Ovary (tissue), 9 donors: Measurements from ENCODE around the gene ATG16L2. TPM values are rescaled to one million over a fixed set of nuclear protein-coding genes. Genes with fewer than 3 reads are reported as not detected.

Experiments used
- DNase-seq, 5 donors: peaks; one replicate each; pipeline ENCODE4 v3.0.0-alpha.2; 2019 to 2020
- H3K27ac ChIP-seq, 2 donors: fragments of 200-600 bp; one replicate each; pipeline versions ENCODE4 v1.5.1 to v1.8.0; 2019 to 2022
- H3K27me3 ChIP-seq: fragments of 200-600 bp; one replicate; pipeline ENCODE4 v1.8.0; 2022
- H3K36me3 ChIP-seq: fragments of 200-600 bp; sonication (generic); one replicate; pipeline ENCODE4 v1.5.1; 2019
- H3K4me1 ChIP-seq: one replicate; pipeline ENCODE4 v1.8.1; 2013; ENCODE audit warnings: mild to moderate bottlenecking, moderate library complexity; ENCODE audit not compliant: insufficient read depth
- H3K4me3 ChIP-seq: fragments of 200-600 bp; sonication (generic); one replicate; pipeline ENCODE4 v1.5.1; 2017
- H3K9me3 ChIP-seq, 2 donors: fragments of 200-600 bp in 1 of 2; sonication (generic) in 1 of 2; one replicate each; pipeline versions ENCODE4 v1.5.1 to v1.8.1; 2013 to 2019; ENCODE audit warnings: mild to moderate bottlenecking in 1 of 2, moderate library complexity in 1 of 2
- EP300 ChIP-seq: sonication (generic); formaldehyde crosslinking; IDR thresholded peaks from one replicate; pipeline ENCODE4 v1.6.1; 2017; ENCODE audit warnings: antibody characterized with exemption
- POLR2A ChIP-seq: fragments of 450-650 bp; IDR thresholded peaks from one replicate; pipeline ENCODE4 v1.6.1; 2017; ENCODE audit warnings: antibody characterized with exemption, mild to moderate bottlenecking, moderate library complexity
- WGBS, 3 donors: extraction: QIAGEN DNeasy Blood & Tissue Kit in 1 of 3; methylation state at CpG; one replicate each; pipeline versions ENCODE4 v1.1.5 to v1.1.7; 2013 to 2017; 5-methylcytosine and 5-hydroxymethylcytosine counted together
- intact Hi-C, 4 donors: fragments of 100-400 bp; cut with DNase I; formaldehyde crosslinking; loops; one replicate each; pipeline versions ENCODE4 v1.11.0 to v1.15.1; 2022 to 2023
- polyA plus RNA-seq, 2 donors: library from polyadenylated mRNA; stranded (reverse); fragments of 200-250 nt in 1 of 2; fragments of 350-450 nt in 1 of 2; fragmentation: Illumina TruSeq in 1 of 2; extraction: RNeasy Lipid Tissue Mini Kit (QIAGEN cat#74804) in 1 of 2; gene quantifications; one replicate each; pipeline ENCODE4 v1.2.3, GENCODE V29; 2013 to 2014
- total RNA-seq, 7 donors: library from RNA; depleted of rRNA in 2 of 7; stranded (reverse); fragments of >200 nt in 2 of 7; fragmentation: NEBNext Ultra II Directional in 3 of 7; extraction: Animal tissue kit (Norgen Biotek cat#: 25700) in 3 of 7; gene quantifications; one replicate each; pipeline versions ENCODE4 v1.1.0 to v1.2.4, GENCODE V29; 2016 to 2023
- TF ChIP-seq, protein P1 (sequence below), 3 donors: fragments of 450-650 bp in 2 of 3; fragments of 200-600 bp in 1 of 3; IDR thresholded peaks; one replicate each; pipeline versions ENCODE4 v1.5.1 to v1.8.0; 2016 to 2022; ENCODE audit warnings: antibody characterized with exemption in 3 of 3, mild to moderate bottlenecking in 1 of 3
- donor health status: DM: no; HTN: no; CAD: no; lungs with moderate emphysema.
- donor health status: DM: no; HTN: no; CAD: no.
- donor health status: Bipolar disorder and iron deficiency.
- donor health status: DM: yes; HTN: yes; CAD: no.
- donor health status: DM: no; HTN: no; CAD: no.
- donor health status: DM: yes; HTN: yes; CAD: no.

ATG16L2 gene
- total and polyA plus RNA-seq, 9 donors = 21.8 to 42.3 (median 30.3) TPM

DNA sequence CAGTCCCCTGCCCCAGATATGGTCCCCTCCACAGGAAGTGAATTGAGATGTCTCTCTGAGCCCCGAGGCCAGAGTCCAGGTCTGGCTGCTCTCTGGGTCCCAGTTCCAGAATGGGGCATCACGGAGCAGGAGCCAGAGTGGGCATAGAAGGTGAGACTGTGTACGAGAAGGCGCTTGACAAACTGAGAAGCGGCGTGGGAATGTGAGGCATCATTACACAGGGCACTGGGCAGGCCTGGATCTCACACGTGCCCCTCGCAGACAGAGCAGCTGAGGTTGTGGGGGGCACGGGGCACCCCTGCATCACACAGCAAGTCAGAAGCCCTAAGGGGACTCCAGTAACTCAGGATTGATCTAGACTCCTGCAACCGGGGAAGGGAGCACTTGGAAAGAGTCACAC is 29.5 kb upstream of the ATG16L2 start:
- no peaks in the 10 kb centered on the region for H3K27me3 ChIP-seq
- H3K4me1 ChIP-seq = peaks cover 6% of the 10 kb centered on the region
- H3K9me3 ChIP-seq = no peaks in the 10 kb centered on the region
- intact Hi-C loops = loop anchor here in 1 of 4 donors (10.0 kb wide), 1 partner anchor 190 kb away; no protein-coding TSS in a partner anchor
- TF ChIP-seq, protein P1, sequence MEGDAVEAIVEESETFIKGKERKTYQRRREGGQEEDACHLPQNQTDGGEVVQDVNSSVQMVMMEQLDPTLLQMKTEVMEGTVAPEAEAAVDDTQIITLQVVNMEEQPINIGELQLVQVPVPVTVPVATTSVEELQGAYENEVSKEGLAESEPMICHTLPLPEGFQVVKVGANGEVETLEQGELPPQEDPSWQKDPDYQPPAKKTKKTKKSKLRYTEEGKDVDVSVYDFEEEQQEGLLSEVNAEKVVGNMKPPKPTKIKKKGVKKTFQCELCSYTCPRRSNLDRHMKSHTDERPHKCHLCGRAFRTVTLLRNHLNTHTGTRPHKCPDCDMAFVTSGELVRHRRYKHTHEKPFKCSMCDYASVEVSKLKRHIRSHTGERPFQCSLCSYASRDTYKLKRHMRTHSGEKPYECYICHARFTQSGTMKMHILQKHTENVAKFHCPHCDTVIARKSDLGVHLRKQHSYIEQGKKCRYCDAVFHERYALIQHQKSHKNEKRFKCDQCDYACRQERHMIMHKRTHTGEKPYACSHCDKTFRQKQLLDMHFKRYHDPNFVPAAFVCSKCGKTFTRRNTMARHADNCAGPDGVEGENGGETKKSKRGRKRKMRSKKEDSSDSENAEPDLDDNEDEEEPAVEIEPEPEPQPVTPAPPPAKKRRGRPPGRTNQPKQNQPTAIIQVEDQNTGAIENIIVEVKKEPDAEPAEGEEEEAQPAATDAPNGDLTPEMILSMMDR (IDR thresholded peaks at IDR 0.05) = no peak
- TF ChIP-seq POLR2A (no peak), EP300 (no peak)
- H3K36me3 ChIP-seq = no peaks in the 10 kb centered on the region
- H3K4me3 ChIP-seq = no peak overlapping the region
- DNase-seq = no peak
- WGBS, 3 donors = 85 to 89% (median 88%) methylated on average over 10 of the region's 10 CpGs
- no peak overlapping the region for H3K27ac ChIP-seq

DNA sequence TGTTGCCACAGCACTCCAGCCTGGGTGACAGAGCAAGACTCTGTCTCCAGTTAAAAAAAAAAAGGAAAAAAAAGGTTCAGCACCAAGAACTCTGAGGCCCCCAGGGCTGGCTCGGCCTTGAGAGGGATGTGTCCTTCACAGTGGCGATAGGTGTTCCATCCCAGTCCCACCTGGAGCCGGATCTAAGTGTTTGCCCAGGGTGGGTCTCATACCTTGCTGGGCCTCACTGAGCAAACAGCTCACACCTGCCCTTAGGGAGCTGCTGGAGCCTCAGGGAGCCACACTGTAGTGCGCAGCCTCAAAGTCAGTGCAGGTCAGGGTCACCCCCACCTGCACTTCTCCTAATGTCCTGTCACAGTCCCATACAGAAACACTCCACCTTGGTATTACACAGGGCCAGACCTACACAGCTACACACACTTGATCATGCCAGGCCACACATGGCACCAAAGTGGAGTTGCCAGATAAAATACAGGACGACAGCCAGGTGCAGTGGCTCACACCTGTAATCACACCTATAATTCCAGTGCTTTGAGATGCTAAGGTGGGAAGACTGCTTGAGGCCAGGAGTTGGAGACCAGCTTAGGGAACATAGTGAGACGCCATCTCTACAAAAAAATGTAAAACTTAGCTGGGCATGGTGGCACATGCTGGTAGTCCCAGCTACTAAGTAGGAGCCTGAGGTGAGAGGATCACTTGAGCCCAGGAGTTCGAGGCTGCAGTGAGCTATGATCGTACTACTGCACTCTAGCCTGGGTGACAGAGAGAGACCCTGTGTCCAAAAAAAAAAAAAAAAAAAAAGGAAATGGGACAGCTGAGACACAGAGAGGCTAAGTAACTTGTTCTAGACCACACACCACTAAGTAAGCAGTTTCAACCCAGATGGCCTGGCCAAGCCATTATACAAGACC is 27.7 kb upstream of the ATG16L2 start:
- no peaks in the 10 kb centered on the region for H3K9me3 ChIP-seq
- TF ChIP-seq POLR2A = no peak
- no peak overlapping the region for H3K4me3 ChIP-seq
- H3K4me1 ChIP-seq = peaks cover 5% of the 10 kb centered on the region
- intact Hi-C loops = loop anchor here in 1 of 4 donors (10.0 kb wide), 1 partner anchor 192 kb away; no protein-coding TSS in a partner anchor
- no peaks in the 10 kb centered on the region for H3K27me3 ChIP-seq
- no peak overlapping the region for H3K27ac ChIP-seq
- 86 to 95% (median 90%) methylated on average over 8 of the region's 8 CpGs for WGBS, 3 donors
- H3K36me3 ChIP-seq = no peaks in the 10 kb centered on the region
- no peak for DNase-seq

DNA sequence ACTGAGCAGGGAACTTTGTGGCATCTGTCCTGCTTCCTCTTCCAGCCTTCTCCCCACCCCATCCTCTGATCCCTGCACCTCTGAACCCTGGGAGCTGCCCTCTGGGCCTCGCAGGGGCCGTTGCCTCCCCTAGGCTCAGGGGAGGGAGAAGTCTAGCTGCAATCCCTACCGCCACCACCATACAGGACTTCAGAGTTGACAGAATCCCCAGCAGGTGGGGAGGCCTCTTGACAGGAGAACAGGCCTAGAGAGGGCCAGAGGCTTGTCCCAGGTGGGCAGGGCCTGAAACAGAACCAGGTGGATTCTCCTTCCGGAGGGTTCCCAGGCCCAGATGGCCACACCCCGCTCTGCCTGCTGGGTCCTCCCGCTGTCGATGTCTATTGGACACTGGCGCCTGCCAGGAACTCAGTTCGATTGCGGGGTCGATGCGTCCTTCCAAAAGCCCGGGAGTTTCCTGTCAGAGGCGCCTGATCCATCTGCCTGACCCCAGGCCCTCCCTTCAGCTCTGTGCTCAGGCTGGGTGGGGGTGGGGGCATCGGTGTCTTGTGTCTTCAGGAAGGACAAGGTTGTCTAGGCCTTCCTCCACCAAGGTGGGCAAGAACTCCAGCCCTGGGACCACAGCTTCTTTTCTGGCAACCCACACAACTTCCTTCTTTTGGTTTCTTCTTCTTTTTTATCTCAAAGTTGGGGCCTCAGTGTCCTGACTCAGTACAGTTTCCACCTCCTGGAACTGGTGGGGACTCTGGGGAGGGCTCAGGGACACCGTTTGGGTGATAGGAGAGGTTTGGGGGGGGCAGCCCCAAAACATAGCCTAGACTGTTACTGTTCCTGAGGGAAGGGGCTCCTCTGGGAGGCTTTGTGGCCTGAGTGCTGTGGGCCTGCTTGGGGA is 26.8 kb upstream of the ATG16L2 start:
- Histone ChIP-seq H3K27ac (no peak overlapping the region), H3K4me3 (no peak overlapping the region), H3K27me3 (no peaks in the 10 kb centered on the region), H3K36me3 (no peaks in the 10 kb centered on the region), H3K4me1 (peaks cover 5% of the 10 kb centered on the region), H3K9me3 (no peaks in the 10 kb centered on the region)
- TF ChIP-seq, protein P1 (IDR thresholded peaks at IDR 0.05) = no peak
- TF ChIP-seq POLR2A (no peak), EP300 (no peak)
- intact Hi-C loops = loop anchor here in 1 of 4 donors (10.0 kb wide), 1 partner anchor 193 kb away; no protein-coding TSS in a partner anchor
- WGBS, 3 donors = 64 to 72% (median 72%) methylated on average over 16 of the region's 16 CpGs
- DNase-seq = peak in 1 of 5 donors; percentile 16

DNA sequence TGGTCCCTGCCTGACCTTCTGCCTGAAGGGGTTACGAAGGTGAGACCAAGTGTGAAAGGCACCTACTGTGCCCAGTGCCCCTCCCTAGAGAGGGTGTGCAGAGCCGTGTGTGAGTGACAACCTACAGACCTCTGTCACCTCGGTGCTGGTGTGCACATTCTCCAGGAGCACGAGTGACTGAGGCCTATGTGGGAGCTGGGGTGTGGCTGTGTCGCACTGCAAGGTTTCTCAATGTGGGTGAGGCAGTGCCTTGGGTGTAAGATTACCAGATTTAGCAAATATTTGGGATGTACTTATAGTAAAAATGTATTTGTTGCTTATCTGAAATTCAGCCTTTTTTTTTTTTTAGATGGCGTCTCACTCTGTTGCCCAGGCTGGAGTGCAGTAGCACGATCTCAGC is 26.0 kb upstream of the ATG16L2 start:
- H3K27me3 ChIP-seq = no peaks in the 10 kb centered on the region
- H3K9me3 ChIP-seq = no peaks in the 10 kb centered on the region
- TF ChIP-seq POLR2A (no peak), EP300 (no peak)
- TF ChIP-seq, protein P1 (IDR thresholded peaks at IDR 0.05) = no peak
- WGBS, 3 donors = 88 to 92% (median 89%) methylated on average over 7 of the region's 7 CpGs
- H3K4me3 ChIP-seq = no peak overlapping the region
- H3K27ac ChIP-seq = no peak overlapping the region
- intact Hi-C loops = loop anchor here in 1 of 4 donors (10.0 kb wide), 1 partner anchor 193 kb away; no protein-coding TSS in a partner anchor
- H3K36me3 ChIP-seq = no peaks in the 10 kb centered on the region
- DNase-seq = no peak
- H3K4me1 ChIP-seq = peaks cover 8% of the 10 kb centered on the region
